ENCODE data around the gene NR2F6. TPM values are rescaled to one million over a fixed set of nuclear protein-coding genes. Genes with fewer than 3 reads are reported as not detected.
"Not testable (repeated sequence)": the region's sequence is repeated elsewhere in the genome, so short reads cannot be mapped to it uniquely, and the experiment has no call there.

The NR2F6 gene
- total RNA-seq, 1 donor from 2014 or later = 70.9 TPM

DNA sequence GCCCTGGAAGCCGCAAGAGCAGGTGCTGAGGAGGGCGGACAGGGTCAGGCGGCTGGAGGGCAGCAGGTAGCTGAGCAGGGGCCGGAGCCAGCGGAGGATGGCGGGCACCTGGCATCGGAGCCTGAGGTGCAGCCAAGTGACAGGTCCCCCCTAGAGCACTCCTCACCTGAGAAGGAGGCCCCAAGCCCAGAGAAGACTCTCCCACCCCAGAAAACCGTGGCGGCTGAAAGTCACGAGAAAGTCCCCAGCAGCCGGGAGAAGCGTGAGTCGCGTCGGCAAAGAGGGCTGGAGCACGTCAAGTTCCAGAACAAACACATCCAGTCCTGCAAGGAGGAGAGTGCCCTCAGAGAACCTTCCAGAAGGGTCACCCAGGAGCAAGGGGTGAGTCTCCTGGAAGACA lies 51.1 kb downstream of the NR2F6 start:
- DNase-seq (ENCODE audit: extremely low spot score, unreplicated experiment) = no peak
- Mint-ChIP-seq H3K27ac (no peak overlapping the region), H3K9me3 (no peaks in the 10 kb centered on the region), H3K4me1 (ENCODE audit: unreplicated experiment) (no peaks in the 10 kb centered on the region), H3K27me3 (no peaks in the 10 kb centered on the region), H3K36me3 (peaks cover 21% of the 10 kb centered on the region), H3K4me3 (no peak overlapping the region)
- TF ChIP-seq CTCF (conservative IDR thresholded peaks at IDR 0.05) = no peak

- no peak for TF ChIP-seq CTCF (conservative IDR thresholded peaks at IDR 0.05)
- DNase-seq (ENCODE audit: extremely low spot score, unreplicated experiment) = no peak
- Mint-ChIP-seq H3K4me1 (ENCODE audit: unreplicated experiment) (no peaks in the 10 kb centered on the region), H3K4me3 (no peak overlapping the region), H3K27me3 (no peaks in the 10 kb centered on the region), H3K9me3 (no peaks in the 10 kb centered on the region), H3K36me3 (peaks cover 15% of the 10 kb centered on the region), H3K27ac (no peak overlapping the region)
Observed at GRCh38 chr19:17192751-17193150, 53.0 kb downstream of the NR2F6 start.

GRCh38 chr19:17191736-17192135 lies 54.0 kb downstream of the NR2F6 start:
- not testable (repeated sequence) for DNase-seq (ENCODE audit: extremely low spot score, unreplicated experiment); H3K27ac Mint-ChIP-seq; H3K27me3 Mint-ChIP-seq; H3K9me3 Mint-ChIP-seq; H3K4me1 Mint-ChIP-seq (ENCODE audit: unreplicated experiment); H3K4me3 Mint-ChIP-seq
- H3K36me3 Mint-ChIP-seq = peaks cover 12% of the 10 kb centered on the region

GRCh38 chr19:17185590-17185989 lies 60.1 kb downstream of the NR2F6 start:
- H3K27ac Mint-ChIP-seq = no peak overlapping the region
- peaks cover 5% of the 10 kb centered on the region for H3K4me1 Mint-ChIP-seq (ENCODE audit: unreplicated experiment)
- no peak overlapping the region for H3K4me3 Mint-ChIP-seq
- peaks cover 6% of the 10 kb centered on the region for H3K36me3 Mint-ChIP-seq
- H3K9me3 Mint-ChIP-seq = no peaks in the 10 kb centered on the region
- DNase-seq (ENCODE audit: extremely low spot score, unreplicated experiment) = no peak
- H3K27me3 Mint-ChIP-seq = no peaks in the 10 kb centered on the region
- TF ChIP-seq CTCF (conservative IDR thresholded peaks at IDR 0.05) = no peak

DNA sequence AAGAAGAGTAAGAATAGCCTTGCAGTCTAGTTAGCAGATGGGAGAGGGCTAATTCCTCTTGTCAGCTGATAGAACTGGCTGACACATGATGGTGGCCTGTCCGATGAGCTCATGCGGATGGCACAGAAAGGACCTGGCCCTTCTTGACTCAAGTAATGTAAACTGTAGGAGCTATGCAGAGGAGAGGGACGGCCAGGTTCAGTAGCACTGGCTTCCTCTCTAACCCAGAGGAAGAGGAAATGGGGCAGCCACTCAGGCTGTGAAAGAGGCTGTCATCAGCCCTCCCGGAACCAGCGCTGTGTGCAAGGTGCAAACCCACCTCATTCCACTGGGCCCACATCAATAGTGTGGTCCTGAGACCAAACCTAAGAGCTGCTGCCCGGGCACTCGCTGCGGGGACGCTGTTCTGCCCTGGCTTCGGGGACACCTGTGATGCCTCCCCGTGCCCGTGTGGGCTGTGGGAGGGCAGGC lies 61.3 kb downstream of the NR2F6 start:
- Mint-ChIP-seq H3K27me3 (no peaks in the 10 kb centered on the region), H3K4me3 (no peak overlapping the region), H3K4me1 (ENCODE audit: unreplicated experiment) (peaks cover 5% of the 10 kb centered on the region), H3K9me3 (no peaks in the 10 kb centered on the region), H3K27ac (peak overlapping the region; percentile 61), H3K36me3 (peaks cover 6% of the 10 kb centered on the region)
- TF ChIP-seq CTCF (conservative IDR thresholded peaks at IDR 0.05) = no peak
- DNase-seq (ENCODE audit: extremely low spot score, unreplicated experiment) = no peak

DNA sequence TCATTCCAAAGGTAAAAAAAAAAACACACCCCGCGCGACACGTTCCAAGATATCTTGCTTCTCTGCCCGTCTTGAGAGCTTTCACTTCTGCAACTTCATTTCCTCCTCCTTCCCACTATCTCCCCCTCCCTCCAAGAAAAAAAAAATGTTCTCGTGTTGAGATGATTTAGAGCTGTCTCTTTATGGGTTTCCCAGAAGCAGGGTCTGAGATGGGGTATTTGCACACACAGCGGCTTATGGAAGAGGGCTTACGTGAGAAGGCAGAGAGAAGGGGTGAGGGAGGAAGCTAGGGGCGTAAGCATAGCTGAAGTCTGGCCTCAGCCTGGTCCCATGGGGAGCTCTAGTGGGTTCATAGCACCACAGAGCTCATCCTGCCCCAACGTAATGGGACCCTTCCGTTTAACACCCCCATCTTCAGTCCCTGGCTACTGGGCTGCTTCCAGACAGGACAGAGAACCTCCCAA lies 61.8 kb downstream of the NR2F6 start:
- TF ChIP-seq CTCF (conservative IDR thresholded peaks at IDR 0.05) = no peak
- H3K36me3 Mint-ChIP-seq = peaks cover 6% of the 10 kb centered on the region
- H3K4me3 Mint-ChIP-seq = no peak overlapping the region
- peaks cover 5% of the 10 kb centered on the region for H3K4me1 Mint-ChIP-seq (ENCODE audit: unreplicated experiment)
- peak overlapping the region; percentile 61 for H3K27ac Mint-ChIP-seq
- DNase-seq (ENCODE audit: extremely low spot score, unreplicated experiment) = no peak
- no peaks in the 10 kb centered on the region for H3K27me3 Mint-ChIP-seq
- H3K9me3 Mint-ChIP-seq = no peaks in the 10 kb centered on the region
